Panc1 (cell line): ENCODE results near the gene EID2.

ENCODE experiments used
- CTCF ChIP-seq: fragments of 450-650 bp; IDR thresholded peaks from 2 replicates; pipeline ENCODE4 v1.5.1; 2017; ENCODE audit warnings: mild to moderate bottlenecking
- POLR2AphosphoS5 ChIP-seq: IDR thresholded peaks from 2 replicates; pipeline ENCODE4 v1.6.1; 2012; ENCODE audit warnings: mild to moderate bottlenecking, low read depth, low read length, moderate library complexity

- no peak for TF ChIP-seq CTCF
- TF ChIP-seq POLR2AphosphoS5, result no peak
Measured at GRCh38 chr19:39496063-39496462, 43.9 kb downstream of the EID2 start.
